RWPE2 (cell line): Measurements from ENCODE around the gene AADAT.

Experiments
- ATAC-seq: fragments of 200-7000 bp; cut with Tn5 transposase; 3 replicates; pipeline ENCODE4 v1.9.1; 2021; ENCODE audit warnings: low read depth
- DNase-seq: peaks from one replicate; pipeline ENCODE4 v3.0.0-alpha.2; 2020; ENCODE audit warnings: low spot score
- H3K27ac ChIP-seq: fragments of 450-650 bp; 2 replicates; pipeline ENCODE4 v1.5.1; 2017; ENCODE audit warnings: mild to moderate bottlenecking; ENCODE audit not compliant: poor library complexity, severe bottlenecking
- H3K27me3 ChIP-seq: fragments of 250-450 bp; sonication (Bioruptor Pico); 2 replicates; pipeline ENCODE4 v1.5.1; 2021; ENCODE audit warnings: mild to moderate bottlenecking, moderate library complexity; ENCODE audit not compliant: insufficient read depth, poor library complexity, severe bottlenecking
- H3K36me3 ChIP-seq: fragments of 250-450 bp; sonication (Bioruptor Pico); 2 replicates; pipeline ENCODE4 v1.5.1; 2020; ENCODE audit warnings: low read depth, mild to moderate bottlenecking, moderate library complexity
- H3K4me1 ChIP-seq: fragments of 250-450 bp; sonication (Bioruptor Pico); 2 replicates; pipeline ENCODE4 v1.5.1; 2021; ENCODE audit warnings: mild to moderate bottlenecking, moderate library complexity; ENCODE audit not compliant: insufficient read depth, poor library complexity, severe bottlenecking
- H3K4me3 ChIP-seq: fragments of 250-450 bp; sonication (Bioruptor Pico); 2 replicates; pipeline ENCODE4 v1.5.1; 2021; ENCODE audit warnings: mild to moderate bottlenecking, moderate library complexity; ENCODE audit not compliant: severe bottlenecking
- H3K9me3 ChIP-seq: fragments of 250-450 bp; sonication (Bioruptor Pico); 2 replicates; pipeline ENCODE4 v1.5.1; 2021; ENCODE audit warnings: mild to moderate bottlenecking, moderate library complexity; ENCODE audit not compliant: severe bottlenecking
- TF ChIP-seq, protein P1 (sequence below): fragments of 450-650 bp; IDR thresholded peaks from one replicate; pipeline ENCODE4 v1.5.1; 2017; ENCODE audit warnings: mild to moderate bottlenecking, moderate library complexity; ENCODE audit not compliant: poor library complexity, severe bottlenecking

AADAT gene

DNA sequence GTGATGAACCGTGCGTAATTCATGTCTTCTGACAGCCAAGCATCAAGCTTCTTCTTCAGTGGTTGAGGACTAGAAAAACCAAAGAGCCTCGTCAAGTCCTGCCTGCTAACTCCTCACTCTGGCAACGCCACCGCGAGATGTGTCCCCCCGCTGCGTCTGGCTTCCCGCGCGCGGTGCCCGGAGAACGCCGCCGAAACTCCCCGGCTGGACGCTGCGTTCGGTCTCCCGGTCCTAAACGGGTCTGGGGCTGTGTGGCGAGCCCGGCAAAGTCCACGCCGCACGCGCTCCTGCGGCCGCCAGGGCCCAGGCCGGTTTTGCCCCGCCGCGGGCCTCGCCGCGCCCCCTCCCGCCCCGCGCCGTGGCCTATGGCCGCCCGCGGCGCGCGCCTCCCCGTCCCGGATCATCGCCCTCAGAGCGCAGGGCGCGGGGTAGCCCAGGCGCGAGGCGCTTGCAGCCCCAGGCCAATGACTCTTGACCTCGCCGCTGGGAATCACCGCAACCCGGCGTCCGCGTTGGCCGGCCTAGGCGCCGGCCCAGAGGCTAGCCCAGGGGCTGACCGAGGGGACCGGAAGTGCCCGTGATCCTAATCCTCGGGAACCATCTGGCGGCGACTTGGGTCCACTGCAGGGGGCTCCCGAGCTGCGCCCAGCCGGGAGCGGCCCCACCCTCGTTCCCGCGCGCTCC lies at the start of gene AADAT:
AADAT (minus strand) TSS at position 289 of the 684 bp plus-strand sequence; CDS start at position 23, 266 bp downstream.
- H3K4me1 ChIP-seq, result no peaks in the 10 kb centered on the region
- H3K9me3 ChIP-seq, result no peaks in the 10 kb centered on the region
- peak within 1 kb of the TSS; percentile 52 for H3K27ac ChIP-seq
- H3K36me3 ChIP-seq, result peaks cover 37% of the 10 kb centered on the region
- DNase-seq (peak; percentile 77), ATAC-seq (peak; percentile 87)
- H3K27me3 ChIP-seq, result no peaks in the 10 kb centered on the region
- TF ChIP-seq, protein P1, sequence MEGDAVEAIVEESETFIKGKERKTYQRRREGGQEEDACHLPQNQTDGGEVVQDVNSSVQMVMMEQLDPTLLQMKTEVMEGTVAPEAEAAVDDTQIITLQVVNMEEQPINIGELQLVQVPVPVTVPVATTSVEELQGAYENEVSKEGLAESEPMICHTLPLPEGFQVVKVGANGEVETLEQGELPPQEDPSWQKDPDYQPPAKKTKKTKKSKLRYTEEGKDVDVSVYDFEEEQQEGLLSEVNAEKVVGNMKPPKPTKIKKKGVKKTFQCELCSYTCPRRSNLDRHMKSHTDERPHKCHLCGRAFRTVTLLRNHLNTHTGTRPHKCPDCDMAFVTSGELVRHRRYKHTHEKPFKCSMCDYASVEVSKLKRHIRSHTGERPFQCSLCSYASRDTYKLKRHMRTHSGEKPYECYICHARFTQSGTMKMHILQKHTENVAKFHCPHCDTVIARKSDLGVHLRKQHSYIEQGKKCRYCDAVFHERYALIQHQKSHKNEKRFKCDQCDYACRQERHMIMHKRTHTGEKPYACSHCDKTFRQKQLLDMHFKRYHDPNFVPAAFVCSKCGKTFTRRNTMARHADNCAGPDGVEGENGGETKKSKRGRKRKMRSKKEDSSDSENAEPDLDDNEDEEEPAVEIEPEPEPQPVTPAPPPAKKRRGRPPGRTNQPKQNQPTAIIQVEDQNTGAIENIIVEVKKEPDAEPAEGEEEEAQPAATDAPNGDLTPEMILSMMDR, result peak; percentile 91
- H3K4me3 ChIP-seq, result peak within 1 kb of the TSS; percentile 73

DNA sequence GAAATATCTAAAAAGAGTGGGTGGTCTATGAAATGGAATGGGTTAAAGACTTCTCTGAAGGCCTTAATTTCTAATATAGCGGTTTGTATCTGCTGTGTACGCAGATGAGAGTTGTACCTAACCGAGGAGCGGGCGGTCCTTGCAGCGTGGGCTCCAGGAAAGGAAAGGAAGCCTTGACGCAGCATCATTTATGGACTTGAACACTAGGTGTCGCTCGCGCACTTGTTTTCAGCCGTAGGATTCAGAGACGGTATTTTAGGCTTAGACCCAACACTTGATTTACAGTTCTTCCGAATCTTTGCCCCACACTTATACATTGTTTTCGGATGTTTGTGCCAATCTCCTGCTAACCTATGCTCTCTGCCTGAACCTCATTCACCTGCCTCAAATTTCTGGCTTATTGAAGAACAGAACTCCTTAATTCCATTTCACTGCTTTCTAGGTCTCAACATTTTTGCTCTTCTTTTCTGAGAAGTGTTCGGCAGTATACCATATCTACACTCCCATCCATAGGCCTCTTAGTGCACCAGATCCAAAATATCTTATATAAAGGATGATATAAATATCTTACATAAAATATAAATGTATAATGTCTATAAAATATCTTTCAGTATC lies 48.9 kb upstream of the AADAT start:
- no peak overlapping the region for H3K4me3 ChIP-seq
- H3K27me3 ChIP-seq, result no peaks in the 10 kb centered on the region
- DNase-seq (no peak), ATAC-seq (peak; percentile 82)
- H3K9me3 ChIP-seq, result no peaks in the 10 kb centered on the region
- H3K27ac ChIP-seq, result no peak overlapping the region
- H3K36me3 ChIP-seq, result no peaks in the 10 kb centered on the region
- no peaks in the 10 kb centered on the region for H3K4me1 ChIP-seq
- TF ChIP-seq, protein P1, result peak; percentile 83

DNA sequence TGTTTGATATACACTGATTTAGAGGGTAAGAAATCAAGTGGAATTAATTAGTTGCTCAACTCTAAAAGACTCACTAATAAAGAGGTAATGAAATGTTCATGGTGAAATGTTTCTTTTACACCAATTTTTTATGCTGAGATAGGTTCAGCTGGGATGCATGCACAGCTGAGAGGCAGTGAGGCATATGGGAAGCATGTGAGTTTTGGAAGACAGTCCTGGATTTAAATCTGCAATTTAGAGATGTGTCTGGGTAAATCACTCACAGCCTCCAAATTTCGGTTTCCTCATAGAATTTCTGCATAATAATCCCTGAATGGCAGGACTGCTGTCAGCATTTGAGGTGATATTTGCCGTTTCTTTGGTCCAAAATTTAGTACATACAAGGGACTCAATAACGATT lies 48.2 kb upstream of the AADAT start:
- no peaks in the 10 kb centered on the region for H3K4me1 ChIP-seq
- H3K36me3 ChIP-seq, result no peaks in the 10 kb centered on the region
- peaks cover 3% of the 10 kb centered on the region for H3K9me3 ChIP-seq
- TF ChIP-seq, protein P1, result no peak
- H3K4me3 ChIP-seq, result no peak overlapping the region
- ATAC-seq, result no peak
- DNase-seq, result no peak
- no peak overlapping the region for H3K27ac ChIP-seq
- no peaks in the 10 kb centered on the region for H3K27me3 ChIP-seq

DNA sequence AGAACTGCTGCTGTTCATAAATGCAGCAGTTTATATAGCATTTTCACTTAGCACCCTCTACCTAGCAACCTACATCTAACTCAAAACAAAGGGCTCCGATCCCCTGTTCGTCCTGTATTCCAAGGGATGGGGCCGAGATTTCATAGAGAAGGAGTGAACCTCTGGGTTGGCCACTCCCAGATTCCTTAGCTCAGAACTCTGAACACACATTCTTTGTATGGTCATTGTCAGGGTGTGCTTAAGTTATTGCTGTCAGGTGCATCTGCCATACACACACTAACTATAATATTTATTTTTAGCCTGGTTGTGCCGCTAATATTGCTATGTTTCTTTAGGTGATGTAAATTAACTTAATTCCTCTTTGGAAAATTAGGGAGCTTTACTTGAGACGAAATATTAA lies 47.7 kb upstream of the AADAT start:
- TF ChIP-seq, protein P1, result no peak
- Histone ChIP-seq H3K27me3 (no peaks in the 10 kb centered on the region), H3K36me3 (no peaks in the 10 kb centered on the region), H3K4me3 (no peak overlapping the region), H3K4me1 (no peaks in the 10 kb centered on the region), H3K27ac (no peak overlapping the region), H3K9me3 (peaks cover 3% of the 10 kb centered on the region)
- no peak for ATAC-seq
- no peak for DNase-seq

DNA sequence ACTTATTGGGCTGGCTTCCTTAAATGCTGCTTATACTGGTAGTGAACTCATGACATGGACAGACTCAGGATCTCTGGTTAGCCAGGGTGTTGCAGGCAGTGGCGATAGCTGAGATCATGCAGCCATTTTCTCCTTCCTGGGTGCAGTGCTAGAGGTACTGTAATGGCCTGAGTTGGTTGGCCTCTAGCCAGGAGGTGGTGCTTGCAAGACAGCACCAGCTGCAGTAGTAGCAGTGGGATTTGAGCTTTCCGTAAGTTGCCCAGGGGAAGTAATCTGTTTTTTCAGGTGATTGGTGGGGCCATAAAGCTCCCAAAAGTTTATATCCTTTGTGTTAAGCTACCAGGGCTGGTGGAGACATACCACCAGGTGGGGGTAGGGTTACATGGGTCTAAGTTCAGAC lies 45.1 kb upstream of the AADAT start:
- no peaks in the 10 kb centered on the region for H3K27me3 ChIP-seq
- H3K27ac ChIP-seq, result no peak overlapping the region
- DNase-seq (no peak), ATAC-seq (no peak)
- H3K36me3 ChIP-seq, result no peaks in the 10 kb centered on the region
- H3K4me3 ChIP-seq, result no peak overlapping the region
- H3K4me1 ChIP-seq, result no peaks in the 10 kb centered on the region
- TF ChIP-seq, protein P1, result no peak
- peaks cover 3% of the 10 kb centered on the region for H3K9me3 ChIP-seq
